GM20431 (cell line): ENCODE results near the gene F2RL3.
"Not testable (repeated sequence)": the region's sequence is repeated elsewhere in the genome, so short reads cannot be mapped to it uniquely, and the experiment has no call there.

ENCODE experiments used
- in situ Hi-C: fragments of 300-500 bp; cut with MseI, MboI; formaldehyde crosslinking; loops from one replicate; pipeline ENCODE4 v1.15.0; 2020; ENCODE audit warnings: low sequenced_read_pairs; ENCODE audit not compliant: unreplicated experiment

The F2RL3 gene

GRCh38 chr19:16917401-16917800 lies 28.6 kb downstream of the F2RL3 start:
- in situ Hi-C loops, result no loop called here

GRCh38 chr19:16919496-16919895 lies 30.7 kb downstream of the F2RL3 start:
- in situ Hi-C loops, result no loop called here

- in situ Hi-C loops, result no loop called here
Observed at GRCh38 chr19:16920816-16921529, 32.2 kb downstream of the F2RL3 start.

GRCh38 chr19:16921766-16922591 lies 33.2 kb downstream of the F2RL3 start:
- in situ Hi-C loops, result no loop called here

- in situ Hi-C loops, result no loop called here
Observed at GRCh38 chr19:16922592-16922934, 33.8 kb downstream of the F2RL3 start.

GRCh38 chr19:16922949-16923348 lies 34.1 kb downstream of the F2RL3 start:
- in situ Hi-C loops, result no loop called here

- in situ Hi-C loops, result no loop called here
Observed at GRCh38 chr19:16927883-16928282, 39.1 kb downstream of the F2RL3 start.

GRCh38 chr19:16928351-16928750 lies 39.6 kb downstream of the F2RL3 start:
- in situ Hi-C loops, result no loop called here

- in situ Hi-C loops, result no loop called here
Observed at GRCh38 chr19:16928916-16929315, 40.1 kb downstream of the F2RL3 start.

- in situ Hi-C loops, result no loop called here
Observed at GRCh38 chr19:16930753-16931152, 42.0 kb downstream of the F2RL3 start.

- in situ Hi-C loops, result no loop called here
Observed at GRCh38 chr19:16931306-16931705, 42.5 kb downstream of the F2RL3 start.

GRCh38 chr19:16934489-16934888 lies 45.7 kb downstream of the F2RL3 start:
- in situ Hi-C loops, result no loop called here

GRCh38 chr19:16936901-16937300 lies 48.1 kb downstream of the F2RL3 start:
- in situ Hi-C loops, result no loop called here

GRCh38 chr19:16937796-16938195 lies 49.0 kb downstream of the F2RL3 start:
- in situ Hi-C loops, result not testable (repeated sequence)

- in situ Hi-C loops, result no loop called here
Observed at GRCh38 chr19:16938211-16938610, 49.4 kb downstream of the F2RL3 start.

- in situ Hi-C loops, result not testable (repeated sequence)
Observed at GRCh38 chr19:16940063-16940462, 51.3 kb downstream of the F2RL3 start.

- in situ Hi-C loops, result no loop called here
Observed at GRCh38 chr19:16940626-16941025, 51.8 kb downstream of the F2RL3 start.
